ENCODE measurements around the gene UPK3A.
"Not testable (repeated sequence)": the region's sequence is repeated elsewhere in the genome, so short reads cannot be mapped to it uniquely, and the experiment has no call there.

The UPK3A gene

GRCh38 chr22:45285263-45286058 is 712 bp downstream of the UPK3A start:
- DNase-seq = no peak

- DNase-seq = no peak
Observed at GRCh38 chr22:45286854-45287551, 2.3 kb downstream of the UPK3A start.

GRCh38 chr22:45290410-45290936 is 5.7 kb downstream of the UPK3A start:
- DNase-seq = peak in 1 of 5 experiments; percentile 32

GRCh38 chr22:45291061-45291930 is 6.5 kb downstream of the UPK3A start:
- DNase-seq = peak in 1 of 5 experiments; percentile 79

- DNase-seq = no peak
Observed at GRCh38 chr22:45291931-45292290, 7.2 kb downstream of the UPK3A start.

GRCh38 chr22:45292731-45293442 is 8.1 kb downstream of the UPK3A start:
- DNase-seq = no peak

GRCh38 chr22:45294030-45294429 is 9.3 kb downstream of the UPK3A start:
- DNase-seq = no peak

- DNase-seq = not testable (repeated sequence)
Observed at GRCh38 chr22:45295004-45295403, 10.3 kb downstream of the UPK3A start.

- no peak for DNase-seq
Observed at GRCh38 chr22:45295492-45295891, 10.7 kb downstream of the UPK3A start.

GRCh38 chr22:45296628-45297297 is 12.0 kb downstream of the UPK3A start:
- DNase-seq = peak in 2 of 5 experiments; percentile 33 to 88

- no peak for DNase-seq
Observed at GRCh38 chr22:45298934-45299505, 14.3 kb downstream of the UPK3A start.

GRCh38 chr22:45302751-45303150 is 18.0 kb downstream of the UPK3A start:
- peak in 1 of 5 experiments; percentile 69 for DNase-seq

GRCh38 chr22:45303181-45303580 is 18.4 kb downstream of the UPK3A start:
- DNase-seq = no peak

- no peak for DNase-seq
Observed at GRCh38 chr22:45304971-45305370, 20.2 kb downstream of the UPK3A start.

- no peak for DNase-seq
Observed at GRCh38 chr22:45305456-45306075, 20.8 kb downstream of the UPK3A start.

- DNase-seq = no peak
Observed at GRCh38 chr22:45306139-45306538, 21.4 kb downstream of the UPK3A start.

GRCh38 chr22:45308391-45308956 is 23.7 kb downstream of the UPK3A start:
- no peak for DNase-seq

- DNase-seq = peak in 1 of 5 experiments; percentile 29
Observed at GRCh38 chr22:45308957-45309421, 24.2 kb downstream of the UPK3A start.

GRCh38 chr22:45309422-45310227 is 24.9 kb downstream of the UPK3A start, which contains the start of gene FAM118A:
FAM118A (plus strand) TSS chr22:45309934; CDS start chr22:45322380, 12,446 bp downstream.
- DNase-seq = peak; percentile 90 to 98 (median 94)
